Measurements from ENCODE around the gene BCOR. TPM values are rescaled to one million over a fixed set of nuclear protein-coding genes. Genes with fewer than 3 reads are reported as not detected.
A peak's percentile ranks its signal among the peaks of the same experiment; 100 is the strongest.

Gene BCOR
- total RNA-seq, 1 experiment from 2014 or later, result 18.8 TPM

DNA sequence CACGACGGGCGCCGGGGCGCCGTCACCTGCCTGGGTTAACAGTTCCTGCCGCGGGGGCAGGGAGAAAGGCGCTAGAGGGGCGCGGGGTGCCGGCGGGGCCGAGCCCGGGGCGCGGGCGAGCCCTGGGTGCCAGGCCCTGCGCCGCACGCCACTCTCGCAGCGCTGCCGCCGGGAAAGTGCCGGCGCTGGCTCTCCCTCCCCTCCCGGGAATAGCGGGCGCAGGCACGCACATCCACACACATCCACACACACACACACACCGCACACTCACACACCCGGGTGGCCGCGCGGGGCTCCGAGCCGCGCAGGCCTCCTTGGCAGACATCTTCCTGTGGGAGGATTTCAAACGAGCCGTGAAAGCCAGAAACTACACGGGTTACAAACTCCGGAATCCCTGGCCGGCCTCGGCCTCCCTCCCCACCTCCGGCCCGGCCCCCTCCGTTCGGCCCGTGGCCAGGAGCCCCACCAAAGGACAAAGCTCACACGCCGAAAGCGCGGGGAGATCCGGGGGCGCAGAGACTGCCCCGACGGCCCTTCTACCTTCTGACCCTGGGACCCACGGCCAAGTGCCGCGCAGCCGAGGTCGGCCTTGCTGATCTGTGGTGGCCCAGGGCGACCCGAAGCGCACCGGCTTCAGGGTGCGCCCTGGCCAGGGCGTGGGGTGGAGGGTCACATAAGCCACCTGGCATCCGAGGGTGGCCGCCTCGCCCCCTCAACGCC lies 92.3 kb downstream of the BCOR start:
- DNase-seq (ENCODE audit: low read depth), result no peak

DNA sequence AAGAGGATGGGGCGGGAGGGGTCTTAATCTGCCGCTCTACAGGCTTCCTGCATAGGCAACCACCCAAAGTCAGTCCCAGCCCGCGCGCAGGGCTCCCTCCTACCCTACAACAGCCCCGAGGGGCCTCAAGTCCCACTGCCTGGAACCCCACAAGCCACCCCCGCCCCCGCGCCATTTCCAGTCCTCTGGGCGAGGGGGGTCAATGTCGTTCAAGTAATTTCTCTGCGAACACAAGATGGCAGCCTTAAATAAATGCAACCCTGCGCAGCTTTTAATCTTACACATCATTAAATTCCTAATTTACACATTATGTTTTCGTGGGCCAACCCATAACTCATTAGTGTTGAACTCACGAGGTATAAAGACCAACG lies 92.9 kb downstream of the BCOR start:
- no peak for DNase-seq (ENCODE audit: low read depth)

DNA sequence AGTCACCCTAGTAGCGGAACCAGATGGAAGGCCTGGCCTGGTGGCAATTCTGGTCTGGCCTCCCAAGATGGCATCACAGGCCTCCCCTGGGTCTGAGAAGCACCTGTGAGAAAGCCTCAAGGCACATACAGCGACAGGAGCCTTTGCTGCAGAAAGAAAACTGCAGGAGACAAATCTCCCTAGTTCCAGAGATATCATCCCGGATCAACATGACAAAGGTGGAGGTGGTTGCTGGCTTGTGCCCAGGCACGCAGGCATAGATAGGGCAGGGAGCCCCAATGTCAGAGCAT lies 93.6 kb downstream of the BCOR start:
- DNase-seq (ENCODE audit: low read depth), result peak; percentile 31

DNA sequence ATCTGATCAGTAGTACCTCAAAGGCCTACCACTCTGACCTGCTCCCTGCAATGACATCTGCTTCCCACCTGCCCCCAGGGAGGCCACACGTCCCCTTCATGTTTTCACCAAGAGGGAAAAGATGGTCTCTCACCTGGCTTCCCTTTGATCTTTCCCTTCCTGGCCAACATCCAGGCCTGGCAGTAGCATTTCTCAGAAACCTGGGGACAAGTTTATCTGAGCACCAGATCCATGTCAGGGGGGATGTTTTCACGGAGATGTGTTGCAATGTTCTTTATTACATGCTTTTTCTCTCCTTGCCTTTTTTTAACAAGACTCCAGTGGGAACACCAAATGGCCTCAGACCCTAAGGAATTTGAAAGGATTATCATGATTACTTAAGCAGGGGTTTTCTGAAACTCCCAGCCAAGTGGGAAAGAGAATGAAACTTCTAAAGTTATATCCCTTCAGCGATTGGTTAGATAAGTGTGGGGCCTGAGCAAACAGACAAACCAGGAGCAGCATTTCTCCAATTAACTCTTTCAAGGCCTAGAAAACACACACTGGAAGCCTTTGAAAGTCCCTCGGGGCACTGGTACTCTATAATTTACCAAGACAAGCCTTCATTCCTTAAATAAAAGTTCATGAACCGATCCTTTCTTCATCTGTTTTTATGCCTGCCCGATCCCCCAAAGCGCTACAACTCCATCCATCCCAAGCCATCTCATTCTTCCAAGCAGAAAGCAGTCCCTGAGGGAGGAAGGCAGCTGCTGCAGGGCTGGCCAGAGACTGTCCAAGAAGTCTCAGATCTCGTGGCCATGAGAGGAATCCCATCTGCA lies 94.1 kb downstream of the BCOR start:
- DNase-seq (ENCODE audit: low read depth), result no peak

DNA sequence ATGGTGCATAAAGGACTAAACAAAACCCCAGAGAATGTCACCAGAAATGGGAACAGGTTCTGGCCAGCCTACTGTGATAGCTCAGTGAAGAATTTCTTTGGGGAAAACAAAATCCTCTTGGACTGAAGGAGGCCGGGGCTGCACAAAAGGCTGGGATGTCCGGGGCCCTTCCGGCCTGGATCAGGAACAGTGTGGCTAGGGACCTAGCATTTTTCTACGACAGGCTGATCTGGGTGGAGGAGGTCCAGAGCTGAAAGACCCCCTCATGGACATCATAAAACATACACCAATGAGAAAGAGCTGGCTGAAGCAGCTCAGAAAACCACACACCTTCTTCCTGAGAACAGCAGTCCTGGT lies 94.7 kb downstream of the BCOR start:
- no peak for DNase-seq (ENCODE audit: low read depth)

Measured in LHCN-M2 (cell line).